Esophagus squamous epithelium (tissue), 4 donors: ENCODE measurements around the gene CRP.

Source experiments
- CTCF ChIP-seq, 6 experiments: fragments of 450-650 bp in 4 of 6; fragments of 200-600 bp in 2 of 6; sonication (generic) in 2 of 6; IDR thresholded peaks; one replicate each; pipeline ENCODE4 v1.5.1; 2016 to 2019; ENCODE audit warnings: antibody characterized with exemption in 6 of 6, mild to moderate bottlenecking in 4 of 6, moderate library complexity in 4 of 6
- POLR2A ChIP-seq, 4 donors: fragments of 450-650 bp; IDR thresholded peaks; one replicate each; pipeline ENCODE4 v1.6.1; 2017; ENCODE audit warnings: antibody characterized with exemption in 4 of 4, mild to moderate bottlenecking in 4 of 4, moderate library complexity in 3 of 4

GRCh38 chr1:159704481-159704880 lies 9.9 kb downstream of the CRP start:
- no peak for TF ChIP-seq POLR2A (IDR thresholded peaks at IDR 0.05)
- TF ChIP-seq CTCF (IDR thresholded peaks at IDR 0.05): no peak
